Activated naive CD4-positive, alpha-beta T cell (primary cell): ENCODE measurements around the gene EFCAB7.
"Not testable (repeated sequence)": the region's sequence is repeated elsewhere in the genome, so short reads cannot be mapped to it uniquely, and the experiment has no call there.

ENCODE experiments used
- DNase-seq, 4 experiments: peaks; one replicate each; lab custom pipeline; 2025; lab: John Stamatoyannopoulos, UW

The EFCAB7 gene

DNA sequence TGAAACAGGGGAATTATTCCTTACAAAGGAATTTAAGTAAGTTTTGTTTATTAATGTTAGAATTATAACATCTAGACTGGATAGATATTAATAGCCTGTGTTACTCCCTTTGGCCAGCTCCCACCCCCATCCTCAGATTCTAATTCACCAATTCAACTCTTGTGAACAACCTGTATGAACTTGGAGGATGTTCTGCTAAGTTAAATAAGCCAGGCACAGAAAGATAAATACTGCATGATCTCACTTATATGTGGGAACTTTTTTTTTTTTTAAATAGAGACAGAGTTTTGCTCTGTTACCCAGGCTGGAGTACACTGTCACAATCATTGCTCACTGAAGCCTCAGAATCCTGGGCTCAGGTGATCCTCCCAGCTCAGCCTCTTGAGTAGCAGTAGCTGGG, 32.2 kb downstream of the EFCAB7 start:
- no peak for DNase-seq

- no peak for DNase-seq
Observed at GRCh38 chr1:63557365-63557987, 34.2 kb downstream of the EFCAB7 start.

GRCh38 chr1:63559357-63559756, 36.0 kb downstream of the EFCAB7 start:
- DNase-seq = no peak

- DNase-seq = no peak
Observed at GRCh38 chr1:63563745-63564144, 40.4 kb downstream of the EFCAB7 start.

- no peak for DNase-seq
Observed at GRCh38 chr1:63569068-63569467, 45.7 kb downstream of the EFCAB7 start.

- no peak for DNase-seq
Observed at GRCh38 chr1:63569640-63570316, 46.5 kb downstream of the EFCAB7 start.

DNA sequence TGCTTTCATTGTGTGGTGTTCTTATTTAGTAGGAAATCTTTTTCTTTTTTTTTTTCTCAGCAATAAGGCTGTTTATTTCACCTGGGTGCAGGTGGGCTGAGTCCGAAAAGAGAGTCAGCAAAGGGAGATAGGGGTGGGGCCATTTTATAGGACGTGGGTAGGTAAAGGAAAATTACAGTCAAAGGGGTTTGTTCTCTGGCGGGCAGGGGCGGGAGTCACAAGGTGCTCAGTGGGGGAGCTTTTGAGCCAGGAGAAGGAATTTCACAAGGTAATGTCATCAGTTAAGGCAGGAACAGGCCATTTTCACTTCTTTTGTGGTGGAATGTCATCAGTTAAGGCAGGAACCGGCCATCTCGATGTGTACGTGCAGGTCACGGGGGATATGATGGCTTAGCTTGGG, 49.4 kb downstream of the EFCAB7 start:
- DNase-seq = not testable (repeated sequence)

DNA sequence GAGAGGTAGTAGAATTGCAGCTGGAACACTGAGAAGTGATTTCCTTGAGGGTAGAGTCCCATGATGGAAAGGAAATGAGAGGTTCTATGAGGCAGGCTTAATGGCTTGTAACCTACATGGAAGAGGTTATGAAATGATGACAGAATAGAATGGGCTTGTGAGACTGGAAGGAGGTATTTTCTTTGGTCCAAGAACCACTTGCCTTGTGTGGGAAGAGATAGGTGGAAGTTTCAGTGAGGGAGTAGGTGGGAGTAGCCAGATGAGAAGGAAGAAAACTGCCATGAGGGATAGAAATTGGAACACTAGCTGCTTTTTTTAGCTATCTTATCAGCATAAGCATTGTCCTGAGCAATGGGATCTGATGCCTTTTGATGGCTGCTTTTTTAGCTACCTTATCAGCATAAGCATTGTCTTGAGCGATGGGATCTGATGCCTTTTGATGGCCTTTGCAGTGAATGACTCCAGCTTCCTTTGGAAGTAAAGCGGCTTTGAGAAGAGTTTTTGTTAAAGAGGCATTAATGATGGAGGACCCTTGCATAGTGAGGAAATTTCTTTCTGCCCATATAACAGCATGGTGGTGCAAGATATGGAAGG, 51.0 kb downstream of the EFCAB7 start:
- not testable (repeated sequence) for DNase-seq

DNA sequence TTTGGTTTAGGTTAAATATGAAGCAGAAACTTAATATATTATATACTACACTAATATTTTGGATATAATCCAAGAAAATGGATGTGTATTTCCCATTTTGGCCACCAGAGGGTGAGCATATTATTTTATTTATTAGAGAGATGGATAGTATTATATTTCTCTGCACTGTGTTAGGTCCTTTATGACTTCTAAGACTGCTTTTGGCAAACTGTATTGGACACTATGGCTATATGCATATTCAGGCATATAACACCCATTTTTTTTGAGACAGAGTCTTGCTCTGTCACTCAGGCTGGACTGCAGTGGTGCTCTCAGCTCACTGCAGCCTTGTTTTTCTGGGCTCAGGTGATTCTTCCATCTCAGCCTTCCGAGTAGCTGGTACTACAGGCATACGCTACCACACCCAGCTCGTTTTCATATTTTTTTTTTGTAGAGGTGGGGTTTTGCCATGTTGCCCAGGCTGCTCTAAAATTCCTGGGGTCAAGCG, 52.1 kb downstream of the EFCAB7 start:
- DNase-seq = no peak

DNA sequence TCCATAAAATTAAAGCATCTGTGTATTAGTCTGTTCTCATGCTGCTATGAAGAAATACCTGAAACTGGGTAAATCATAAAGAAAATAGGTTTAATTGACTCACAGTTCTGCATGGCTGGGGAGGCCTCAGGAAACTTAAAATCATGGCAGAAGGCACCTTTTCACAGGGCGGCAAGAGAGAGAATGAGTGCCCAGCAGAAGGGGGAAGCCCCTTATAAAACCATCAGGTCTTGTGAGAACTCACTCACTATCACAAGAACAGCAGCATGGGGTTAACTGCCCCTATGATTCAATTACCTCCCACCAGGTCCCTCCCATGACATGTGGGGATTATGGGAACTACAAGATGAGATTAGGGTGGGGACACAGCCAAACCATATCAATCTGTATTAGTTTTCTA, 63.0 kb downstream of the EFCAB7 start:
- DNase-seq = not testable (repeated sequence)

DNA sequence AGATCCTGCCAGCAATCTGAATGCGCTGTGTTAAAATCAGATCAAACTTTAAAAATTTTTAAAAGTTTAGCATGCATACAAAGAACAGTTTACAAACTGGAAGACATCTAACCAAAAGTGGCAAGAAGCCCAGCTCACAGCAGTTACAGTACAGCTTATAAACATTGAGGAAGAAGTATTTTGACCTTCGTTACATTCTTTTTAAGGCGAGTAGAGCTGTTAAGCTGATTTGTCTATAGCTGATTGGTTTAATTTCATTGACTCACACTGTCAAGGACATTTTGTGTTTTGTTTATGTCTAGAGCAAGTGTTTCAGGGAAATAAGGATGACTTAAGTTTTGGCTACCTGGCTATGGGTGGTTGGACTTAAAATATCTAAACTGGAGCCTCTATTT, 66.8 kb downstream of the EFCAB7 start:
- no peak for DNase-seq

- no peak for DNase-seq
Observed at GRCh38 chr1:63592536-63593302, 69.4 kb downstream of the EFCAB7 start.

DNA sequence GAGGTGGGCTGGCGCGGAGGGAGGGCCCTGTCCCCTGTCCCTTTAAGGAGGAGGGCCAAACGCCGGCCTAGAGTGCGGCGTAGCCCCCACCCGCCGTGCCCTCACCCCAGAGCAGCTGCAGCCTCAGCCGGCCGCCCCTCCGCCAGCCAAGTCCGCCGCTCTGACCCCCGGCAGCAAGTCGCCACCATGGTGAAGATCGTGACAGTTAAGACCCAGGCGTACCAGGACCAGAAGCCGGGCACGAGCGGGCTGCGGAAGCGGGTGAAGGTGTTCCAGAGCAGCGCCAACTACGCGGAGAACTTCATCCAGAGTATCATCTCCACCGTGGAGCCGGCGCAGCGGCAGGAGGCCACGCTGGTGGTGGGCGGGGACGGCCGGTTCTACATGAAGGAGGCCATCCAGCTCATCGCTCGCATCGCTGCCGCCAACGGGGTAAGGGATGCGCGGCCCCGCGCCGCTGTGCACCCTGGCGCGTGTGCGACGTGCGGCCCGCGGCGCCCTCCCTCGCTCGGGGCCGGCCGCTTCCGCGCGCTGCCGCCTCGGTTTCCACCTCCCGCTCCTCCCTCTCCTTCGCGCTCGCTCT, 70.1 kb downstream of the EFCAB7 start, which contains the start of gene PGM1:
Gene PGM1 (plus strand): TSS at position 109 of the 583 bp plus-strand sequence. CDS start 78 bp downstream, at position 187.
- peak; percentile 42 to 71 (median 54) for DNase-seq

GRCh38 chr1:63593886-63594605, 70.7 kb downstream of the EFCAB7 start:
- peak; percentile 37 to 64 (median 50) for DNase-seq

GRCh38 chr1:63595435-63595834, 72.1 kb downstream of the EFCAB7 start:
- DNase-seq = no peak

- no peak for DNase-seq
Observed at GRCh38 chr1:63599799-63600198, 76.5 kb downstream of the EFCAB7 start.

- DNase-seq = no peak
Observed at GRCh38 chr1:63600248-63600647, 76.9 kb downstream of the EFCAB7 start.

DNA sequence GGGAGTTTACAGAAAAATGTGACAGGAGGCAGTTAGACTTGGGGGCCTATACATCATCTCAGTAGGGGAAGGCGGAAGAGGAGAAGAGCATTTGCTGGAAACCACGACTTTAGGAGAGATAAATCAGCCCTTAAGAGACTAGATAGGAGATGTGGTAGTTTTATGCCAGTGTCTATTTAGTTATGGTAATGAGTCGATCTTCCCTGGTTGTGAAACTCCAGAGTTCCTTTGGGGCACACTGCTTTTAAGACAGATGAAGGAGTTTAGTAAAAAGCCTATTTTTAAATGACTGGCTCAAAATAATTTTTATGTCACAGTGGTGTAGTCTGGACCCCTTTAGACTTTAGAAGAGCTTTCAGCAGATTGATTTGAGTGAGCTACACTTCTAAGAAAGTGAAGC, 77.7 kb downstream of the EFCAB7 start:
- DNase-seq = no peak

DNA sequence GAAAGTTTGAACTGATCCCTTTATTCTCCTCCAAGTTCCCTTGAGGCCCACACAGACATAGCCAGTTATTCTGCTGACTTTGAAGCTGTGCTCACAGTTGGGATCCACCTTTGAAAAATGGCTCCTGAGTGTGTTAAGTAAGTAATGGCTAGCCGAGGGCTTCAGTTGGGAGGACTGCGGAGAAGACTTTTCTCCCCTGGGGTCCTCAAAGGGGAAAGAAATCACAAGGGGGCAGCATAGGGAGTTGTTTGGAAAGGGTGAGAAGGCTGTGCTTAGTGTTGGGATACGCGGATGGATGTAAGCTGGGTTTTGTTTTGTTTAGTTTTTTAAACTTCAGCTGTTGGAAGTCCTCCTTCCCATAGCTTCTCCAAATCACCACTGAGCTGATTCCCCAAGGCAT, 78.1 kb downstream of the EFCAB7 start:
- no peak for DNase-seq

DNA sequence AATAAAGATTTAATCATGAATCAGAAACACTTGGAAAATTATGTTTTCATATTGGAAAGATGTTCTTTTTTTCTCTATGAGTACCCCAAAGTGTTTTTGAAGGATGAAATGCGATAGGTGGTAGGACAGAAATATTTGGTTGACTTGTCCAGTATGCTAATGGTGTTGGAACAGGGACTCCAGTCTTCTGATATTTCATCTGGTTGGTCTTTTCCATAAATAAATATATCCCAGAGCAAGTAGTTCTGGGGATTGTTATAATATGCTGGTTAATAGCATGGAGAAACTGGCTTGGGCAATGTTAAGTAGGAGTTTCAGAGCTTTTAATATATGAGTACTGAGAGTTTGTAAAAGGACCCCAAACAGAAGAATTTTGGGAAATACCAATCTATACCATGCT, 78.6 kb downstream of the EFCAB7 start:
- DNase-seq = no peak

DNA sequence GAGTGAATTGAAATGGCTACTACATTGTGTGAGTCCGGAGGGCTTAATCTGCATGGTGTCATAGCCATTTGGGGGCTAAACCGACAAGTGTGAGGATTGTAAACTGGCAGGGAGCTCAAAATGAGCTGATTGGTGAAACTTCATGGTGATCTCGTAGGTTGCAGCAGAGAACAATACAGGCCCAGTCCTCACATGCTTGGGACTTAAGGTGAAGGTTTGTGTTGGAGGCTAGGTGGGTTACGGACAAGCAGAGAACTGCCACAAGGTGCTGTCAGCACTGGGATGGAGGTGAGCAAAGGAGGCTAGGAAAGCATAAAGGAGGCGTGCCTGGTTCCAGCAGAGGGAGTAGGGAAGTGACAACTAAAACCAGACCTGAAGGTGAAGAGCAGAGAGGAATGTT, 79.3 kb downstream of the EFCAB7 start:
- DNase-seq = no peak
